GM12891 (cell line): ENCODE results near the gene ENOX1.

Experiments
- POLR2A ChIP-seq: IDR thresholded peaks from 2 replicates; pipeline ENCODE4 v1.6.1; 2011; ENCODE audit warnings: low read depth, low read length, control low read depth
- POLR2AphosphoS5 ChIP-seq: IDR thresholded peaks from 2 replicates; pipeline ENCODE4 v1.6.1; 2011; ENCODE audit warnings: low read depth, low read length, control low read depth
- TAF1 ChIP-seq: IDR thresholded peaks from 2 replicates; pipeline ENCODE4 v1.6.1; 2011; ENCODE audit warnings: low read depth, low read length, control low read depth

GRCh38 chr13:43555667-43556066 lies 231.1 kb downstream of the ENOX1 start:
- TF ChIP-seq POLR2A = no peak
- no peak for TF ChIP-seq POLR2AphosphoS5
- TF ChIP-seq TAF1 = no peak
